Thyroid gland (tissue), 4 donors: Measurements from ENCODE around the gene CD48. TPM values are rescaled to one million over a fixed set of nuclear protein-coding genes. Genes with fewer than 3 reads are reported as not detected.

Source experiments
- DNase-seq, 2 donors: peaks; one replicate each; pipeline ENCODE4 v3.0.0-alpha.2; 2019
- H3K27ac ChIP-seq, 3 donors: fragments of 200-600 bp; sonication (generic); 1 replicate in 2 of 3; 2 replicates in 1 of 3; pipeline ENCODE4 v1.5.1; 2016 to 2019; ENCODE audit warnings: mild to moderate bottlenecking in 1 of 3, moderate library complexity in 1 of 3
- H3K27me3 ChIP-seq: fragments of 200-600 bp; sonication (generic); one replicate; pipeline ENCODE4 v1.5.1; 2019
- H3K36me3 ChIP-seq, 2 donors: fragments of 200-600 bp; sonication (generic); one replicate each; pipeline ENCODE4 v1.5.1; 2016 to 2019
- H3K4me1 ChIP-seq, 2 donors: fragments of 200-600 bp; sonication (generic); one replicate each; pipeline ENCODE4 v1.5.1; 2017 to 2019
- H3K4me3 ChIP-seq, 3 donors: fragments of 200-600 bp; sonication (generic); replicated peaks in 1 of 3; 1 replicate in 2 of 3; 2 replicates in 1 of 3; pipeline ENCODE4 v1.5.1; 2016; ENCODE audit warnings: mild to moderate bottlenecking in 1 of 3
- H3K9me3 ChIP-seq: fragments of 200-600 bp; sonication (generic); one replicate; pipeline ENCODE4 v1.5.1; 2017
- POLR2A ChIP-seq, 2 donors: fragments of 450-650 bp; IDR thresholded peaks; one replicate each; pipeline ENCODE4 v1.6.1; 2017; ENCODE audit warnings: antibody characterized with exemption in 2 of 2, mild to moderate bottlenecking in 2 of 2, moderate library complexity in 1 of 2
- WGBS, 2 donors: methylation state at CpG; one replicate each; pipeline ENCODE4 v1.1.5; 2017; 5-methylcytosine and 5-hydroxymethylcytosine counted together
- intact Hi-C: fragments of 100-400 bp; cut with DNase I; formaldehyde crosslinking; loops from one replicate; pipeline ENCODE4 v1.15.1; 2023
- total RNA-seq, 4 donors: library from RNA; depleted of rRNA; stranded (reverse); fragments of >200 nt; gene quantifications; one replicate each; pipeline ENCODE4 v1.2.3, GENCODE V29; 2016
- TF ChIP-seq, protein P1 (sequence below), 6 experiments: fragments of 200-600 bp in 3 of 6; fragments of 450-650 bp in 3 of 6; sonication (generic) in 3 of 6; IDR thresholded peaks; one replicate each; pipeline ENCODE4 v1.5.1; 2016 to 2019; ENCODE audit warnings: antibody characterized with exemption in 6 of 6, mild to moderate bottlenecking in 2 of 6, inconsistent platforms in 1 of 6, moderate library complexity in 1 of 6

CD48 gene
- total RNA-seq, 4 donors from 2014 or later, result 3.5 to 13.6 (median 4.8) TPM

DNA sequence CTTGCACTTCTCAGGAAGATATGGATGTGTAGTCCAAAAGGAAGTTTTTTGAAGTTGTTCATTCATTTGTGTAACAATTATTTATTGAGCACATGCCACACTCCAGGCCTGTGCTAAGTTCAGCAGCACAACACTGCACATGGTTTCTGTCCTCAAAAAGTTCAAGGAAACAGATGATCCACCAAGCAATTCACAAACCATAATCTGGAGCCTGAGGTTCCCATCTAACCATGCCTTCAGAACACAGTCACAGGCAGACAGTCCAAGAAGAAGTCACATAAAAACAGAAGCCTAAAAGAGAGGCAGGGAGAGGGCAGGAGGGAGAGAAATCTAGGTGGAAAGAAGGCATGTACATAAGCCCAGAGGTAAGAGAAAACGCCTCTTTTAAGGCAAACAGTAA, 1.9 kb downstream of the CD48 start:
- intact Hi-C loops, result no loop called here
- Histone ChIP-seq H3K27me3 (no peaks in the 10 kb centered on the region), H3K4me3 (no peak overlapping the region), H3K27ac (no peak overlapping the region), H3K4me1 (no peaks in the 10 kb centered on the region), H3K9me3 (no peaks in the 10 kb centered on the region), H3K36me3 (no peaks in the 10 kb centered on the region)
- 82 to 90% methylated on average over 1 of the region's 1 CpG for WGBS, 2 donors
- DNase-seq, result no peak
- TF ChIP-seq, protein P1, sequence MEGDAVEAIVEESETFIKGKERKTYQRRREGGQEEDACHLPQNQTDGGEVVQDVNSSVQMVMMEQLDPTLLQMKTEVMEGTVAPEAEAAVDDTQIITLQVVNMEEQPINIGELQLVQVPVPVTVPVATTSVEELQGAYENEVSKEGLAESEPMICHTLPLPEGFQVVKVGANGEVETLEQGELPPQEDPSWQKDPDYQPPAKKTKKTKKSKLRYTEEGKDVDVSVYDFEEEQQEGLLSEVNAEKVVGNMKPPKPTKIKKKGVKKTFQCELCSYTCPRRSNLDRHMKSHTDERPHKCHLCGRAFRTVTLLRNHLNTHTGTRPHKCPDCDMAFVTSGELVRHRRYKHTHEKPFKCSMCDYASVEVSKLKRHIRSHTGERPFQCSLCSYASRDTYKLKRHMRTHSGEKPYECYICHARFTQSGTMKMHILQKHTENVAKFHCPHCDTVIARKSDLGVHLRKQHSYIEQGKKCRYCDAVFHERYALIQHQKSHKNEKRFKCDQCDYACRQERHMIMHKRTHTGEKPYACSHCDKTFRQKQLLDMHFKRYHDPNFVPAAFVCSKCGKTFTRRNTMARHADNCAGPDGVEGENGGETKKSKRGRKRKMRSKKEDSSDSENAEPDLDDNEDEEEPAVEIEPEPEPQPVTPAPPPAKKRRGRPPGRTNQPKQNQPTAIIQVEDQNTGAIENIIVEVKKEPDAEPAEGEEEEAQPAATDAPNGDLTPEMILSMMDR (IDR thresholded peaks at IDR 0.05), result no peak
- no peak for TF ChIP-seq POLR2A (IDR thresholded peaks at IDR 0.05)

DNA sequence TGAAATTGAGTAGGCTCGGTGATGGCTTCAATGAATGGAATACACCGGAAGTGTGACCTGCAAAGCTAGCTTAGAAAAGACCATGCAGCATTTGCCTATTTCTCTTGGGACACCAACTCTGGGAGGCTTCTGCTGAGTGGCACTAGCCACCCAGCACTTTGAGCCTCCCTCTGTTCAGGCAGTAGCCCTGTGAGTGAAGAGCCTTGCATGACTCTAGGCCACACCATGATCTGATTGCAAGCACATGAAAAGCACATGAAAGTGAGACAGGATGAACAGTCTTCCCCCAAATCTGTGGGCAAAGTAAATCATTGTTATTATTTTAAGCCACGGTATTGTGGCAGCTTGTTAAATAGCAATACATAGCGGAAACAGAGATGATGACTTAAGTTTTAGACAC, 2.8 kb downstream of the CD48 start:
- H3K27me3 ChIP-seq, result no peaks in the 10 kb centered on the region
- H3K27ac ChIP-seq, result no peak overlapping the region
- H3K9me3 ChIP-seq, result no peaks in the 10 kb centered on the region
- no peak for DNase-seq
- TF ChIP-seq, protein P1 (IDR thresholded peaks at IDR 0.05), result no peak
- no peak for TF ChIP-seq POLR2A (IDR thresholded peaks at IDR 0.05)
- no peak overlapping the region for H3K4me3 ChIP-seq
- H3K36me3 ChIP-seq, result no peaks in the 10 kb centered on the region
- H3K4me1 ChIP-seq, result no peaks in the 10 kb centered on the region
- 79 to 90% methylated on average over 4 of the region's 4 CpGs for WGBS, 2 donors
- intact Hi-C loops, result no loop called here

DNA sequence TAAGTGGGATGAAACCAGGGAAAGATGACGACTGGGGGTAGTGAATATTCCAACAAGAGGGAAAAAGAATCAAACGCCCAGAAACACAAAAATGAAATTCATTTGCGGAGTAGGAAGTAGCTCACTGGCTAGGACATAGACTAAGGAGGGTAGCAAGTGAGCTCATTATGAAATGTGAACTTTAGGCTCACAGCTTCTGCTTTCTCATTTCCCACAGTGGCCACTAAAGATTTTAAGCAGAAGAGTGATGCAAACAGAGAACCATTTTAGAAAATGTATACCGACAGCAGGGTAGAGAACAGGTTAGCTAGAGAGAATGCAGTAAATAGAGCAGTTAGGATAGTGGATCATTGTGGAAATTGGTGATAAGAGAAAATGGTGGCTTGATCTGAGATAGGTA, 3.5 kb downstream of the CD48 start:
- 85 to 88% methylated on average over 4 of the region's 4 CpGs for WGBS, 2 donors
- Histone ChIP-seq H3K36me3 (no peaks in the 10 kb centered on the region), H3K9me3 (no peaks in the 10 kb centered on the region), H3K4me3 (no peak overlapping the region), H3K27me3 (no peaks in the 10 kb centered on the region), H3K27ac (no peak overlapping the region), H3K4me1 (no peaks in the 10 kb centered on the region)
- TF ChIP-seq, protein P1 (IDR thresholded peaks at IDR 0.05), result no peak
- no peak for TF ChIP-seq POLR2A (IDR thresholded peaks at IDR 0.05)
- no peak for DNase-seq
- intact Hi-C loops, result no loop called here

DNA sequence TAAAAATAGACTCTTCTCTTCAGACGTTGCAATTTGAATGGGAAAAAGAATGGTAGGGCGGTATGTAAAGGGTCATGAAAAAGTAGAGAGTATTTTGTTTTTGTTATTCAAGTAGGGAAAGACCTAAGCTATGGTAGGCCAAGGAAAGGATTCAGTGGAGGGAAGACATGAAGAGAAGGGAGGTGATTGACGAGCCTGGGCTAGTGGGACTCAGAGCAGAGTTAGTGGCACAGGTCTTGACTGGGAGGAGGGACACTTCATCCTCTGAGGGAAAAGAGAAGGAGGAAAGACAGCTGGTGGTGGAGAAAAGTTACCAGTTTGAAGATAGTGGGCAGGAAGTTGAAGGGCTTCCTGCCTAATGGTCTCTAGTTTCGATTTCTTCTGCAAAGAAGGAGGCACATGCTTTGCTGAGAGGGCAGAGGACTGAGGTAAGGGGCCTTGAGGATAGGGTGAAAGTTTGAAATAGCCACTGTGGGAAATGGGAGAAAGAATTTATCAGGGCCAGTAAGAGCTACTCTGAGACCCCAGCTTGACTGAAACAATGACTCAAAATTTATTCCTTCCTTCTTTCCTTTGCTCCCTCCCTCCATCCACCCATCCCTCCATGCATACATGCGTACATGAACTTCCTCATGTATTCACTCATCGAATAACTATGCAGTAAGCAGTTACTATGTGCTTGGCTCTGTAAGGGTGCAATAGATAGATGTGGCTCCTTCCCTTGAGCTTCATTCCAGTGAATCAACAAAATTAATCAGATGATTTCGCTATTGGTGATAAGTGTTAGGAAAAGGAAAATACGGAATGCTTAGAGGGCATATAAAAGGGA, 4.2 kb downstream of the CD48 start:
- 77 to 83% methylated on average over 8 of the region's 8 CpGs for WGBS, 2 donors
- no peak overlapping the region for H3K27ac ChIP-seq
- intact Hi-C loops, result no loop called here

More for the DNA sequence above, 4.2 kb downstream of the CD48 start:
- Histone ChIP-seq H3K4me3 (no peak overlapping the region), H3K4me1 (no peaks in the 10 kb centered on the region), H3K36me3 (no peaks in the 10 kb centered on the region), H3K9me3 (no peaks in the 10 kb centered on the region), H3K27me3 (no peaks in the 10 kb centered on the region)
- no peak for TF ChIP-seq POLR2A (IDR thresholded peaks at IDR 0.05)
- TF ChIP-seq, protein P1 (IDR thresholded peaks at IDR 0.05), result no peak
- no peak for DNase-seq
